GM19193 (cell line): ENCODE results near the gene GSDME.

Experiments
- POLR2A ChIP-seq: IDR thresholded peaks from 4 replicates; pipeline ENCODE4 v1.6.1; 2011; ENCODE audit not compliant: insufficient read depth, insufficient read length; ENCODE audit errors: extremely low read depth

Gene GSDME

DNA sequence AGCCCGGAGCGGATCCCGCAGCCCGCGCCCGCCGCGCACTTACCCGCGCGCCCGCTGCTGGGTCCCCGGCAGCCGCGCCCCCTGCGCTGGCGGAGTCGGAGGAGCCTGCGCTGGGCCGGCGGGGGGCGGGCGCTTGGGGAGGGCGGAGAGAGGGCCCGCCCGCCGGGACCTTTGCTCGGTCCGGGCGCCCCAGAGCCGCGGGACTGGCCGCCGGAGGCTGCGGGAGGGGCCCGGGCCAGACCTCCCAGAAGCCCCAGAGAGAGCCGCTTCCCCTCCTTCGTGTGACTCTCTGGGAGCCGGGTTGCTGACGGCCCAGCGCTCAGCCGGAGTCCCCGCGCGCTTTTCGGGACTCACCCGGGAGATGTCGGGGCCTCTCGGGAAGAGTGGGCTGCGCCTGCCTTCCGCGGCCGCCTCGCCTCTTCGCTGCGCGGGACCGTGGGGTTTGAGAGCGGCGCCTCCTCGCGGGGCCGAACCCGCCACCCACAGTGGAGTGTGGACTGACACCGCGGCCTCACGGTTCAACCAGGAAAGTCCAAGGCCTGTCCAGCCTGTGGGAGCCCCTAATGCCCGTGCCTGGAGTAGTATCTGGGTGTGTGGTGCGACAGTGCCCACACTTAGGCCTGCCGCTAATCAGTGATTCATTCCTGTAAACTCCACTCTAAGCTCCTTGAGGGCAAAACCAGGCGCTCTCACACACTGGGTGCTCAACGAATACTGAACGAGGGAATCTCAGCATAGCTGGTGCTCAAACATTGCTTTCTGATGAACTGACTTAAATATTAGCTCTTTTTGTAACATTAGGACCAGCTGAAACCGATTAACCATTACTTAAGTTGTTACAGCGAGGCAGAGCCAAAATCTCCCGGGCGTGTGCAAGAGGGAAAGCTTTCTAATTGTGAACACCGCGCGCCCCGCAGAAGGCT lies at the start of gene GSDME:
Gene GSDME (minus strand): TSS at position 112 of the 923 bp plus-strand sequence. CDS start 7,690 bp downstream, outside the sequence.
- peak; percentile 68 for TF ChIP-seq POLR2A

DNA sequence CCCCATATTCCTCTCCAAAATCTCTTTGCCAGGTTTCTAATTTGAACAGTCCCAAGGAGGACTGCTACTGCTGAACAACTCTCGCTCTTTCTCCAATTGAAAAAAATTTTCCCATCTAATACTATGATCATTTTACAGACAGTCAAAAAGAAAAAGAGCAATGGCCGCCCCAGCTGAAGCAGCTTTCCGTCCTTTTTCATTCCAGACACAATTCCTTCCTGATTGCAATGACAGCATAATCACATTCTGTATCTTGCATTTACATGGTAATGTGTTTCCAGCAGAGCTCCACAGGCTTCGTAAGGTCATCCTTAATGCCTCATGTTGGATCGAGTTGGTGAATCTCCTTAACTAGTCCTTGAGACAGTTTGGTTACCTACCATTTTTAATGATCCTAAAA lies 45.0 kb upstream of the GSDME start:
- no peak for TF ChIP-seq POLR2A

DNA sequence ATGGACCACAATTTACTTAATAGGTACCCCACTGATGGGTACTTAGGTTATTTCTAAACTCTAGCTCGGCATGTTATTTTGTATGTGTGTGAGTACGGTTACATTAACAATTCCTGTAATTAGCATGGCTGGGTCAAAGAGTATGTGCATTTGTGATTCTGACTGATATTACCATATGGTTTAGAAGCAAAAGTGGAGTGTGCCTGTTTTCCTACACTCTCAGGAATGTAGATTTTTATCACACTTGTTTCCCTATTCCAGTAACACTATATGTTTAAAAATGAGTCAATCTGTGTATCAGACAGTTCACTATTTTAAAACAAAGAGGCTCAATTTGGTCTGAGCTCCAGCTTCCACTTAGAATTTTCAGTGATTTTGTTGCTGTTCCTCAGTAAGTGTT lies 44.6 kb upstream of the GSDME start:
- no peak for TF ChIP-seq POLR2A

- TF ChIP-seq POLR2A: no peak
These were observed 43.4 kb upstream of the GSDME start for GRCh38 chr7:24800667-24801066.

GRCh38 chr7:24800073-24800472 lies 42.8 kb upstream of the GSDME start:
- no peak for TF ChIP-seq POLR2A

DNA sequence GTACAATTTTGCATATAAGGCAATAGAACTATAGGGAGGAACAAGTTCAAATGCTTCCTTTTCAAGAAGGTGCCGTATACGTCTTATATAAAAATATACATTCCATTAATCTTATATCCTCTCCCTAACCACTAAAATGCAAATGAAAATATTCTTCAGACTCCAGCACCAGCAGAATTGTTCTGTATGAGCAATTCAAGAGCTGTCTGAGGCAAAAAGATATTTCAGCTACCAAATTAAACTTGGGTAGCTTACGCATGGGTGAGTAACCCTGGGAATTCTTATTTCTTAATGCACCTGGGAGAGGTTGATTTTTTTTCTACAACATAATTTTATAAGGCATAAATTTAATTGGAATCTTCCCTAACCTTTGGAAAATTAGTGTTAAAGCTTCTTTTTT lies 42.2 kb upstream of the GSDME start:
- TF ChIP-seq POLR2A: no peak

DNA sequence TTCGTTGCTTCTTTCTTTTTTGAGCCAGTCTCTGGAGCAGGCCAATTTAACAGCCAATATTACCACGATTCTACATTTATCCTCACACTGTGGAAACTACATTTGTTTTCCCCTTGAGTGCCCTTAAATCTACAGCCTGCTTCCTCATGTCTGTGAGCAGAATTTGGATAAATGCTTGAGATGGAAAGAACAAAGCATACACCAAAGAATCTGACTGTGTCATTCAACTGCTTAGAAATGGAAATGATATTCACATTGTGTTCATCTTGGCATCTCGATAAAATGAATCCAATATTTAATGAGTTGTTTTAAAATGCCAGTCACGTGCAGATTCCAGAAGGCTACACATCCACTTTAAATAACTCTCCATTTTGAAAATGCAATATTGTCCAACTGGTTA lies 41.0 kb upstream of the GSDME start:
- TF ChIP-seq POLR2A: no peak

- TF ChIP-seq POLR2A: no peak
These were observed 40.0 kb upstream of the GSDME start for GRCh38 chr7:24797270-24797669.

GRCh38 chr7:24795407-24795767 lies 38.1 kb upstream of the GSDME start:
- no peak for TF ChIP-seq POLR2A

DNA sequence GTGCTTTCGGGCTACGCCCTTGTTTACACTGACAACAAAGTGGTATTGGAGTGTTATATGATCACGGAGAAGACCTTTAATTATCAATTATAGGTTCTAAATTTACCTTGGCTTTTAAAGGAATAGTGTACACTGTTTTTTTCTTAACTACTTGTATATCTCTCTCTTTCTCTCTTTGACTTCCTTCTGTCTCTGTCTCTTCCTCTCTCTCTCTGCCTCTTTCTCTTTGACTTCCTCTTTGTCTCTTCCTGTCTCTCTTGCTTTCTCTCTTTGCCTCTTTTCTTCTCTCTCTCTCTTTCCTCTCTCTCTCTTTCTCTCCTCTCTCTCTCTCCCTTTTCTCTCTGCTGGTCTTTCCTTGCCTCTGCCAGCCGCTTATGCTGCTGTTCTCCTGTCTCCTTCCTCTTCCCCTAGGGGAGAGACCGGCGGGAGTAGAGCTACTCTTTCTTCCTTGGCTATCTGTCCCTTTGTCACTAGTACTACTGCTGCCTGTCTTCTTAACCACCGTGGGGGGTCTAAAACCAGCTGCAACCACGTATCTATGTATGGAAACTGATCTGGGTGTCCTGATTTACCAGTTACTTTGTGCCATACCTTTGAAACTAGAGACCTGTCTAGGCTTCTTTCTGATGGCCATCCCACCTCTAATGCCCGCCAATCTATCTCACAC lies 36.9 kb upstream of the GSDME start:
- no peak for TF ChIP-seq POLR2A

DNA sequence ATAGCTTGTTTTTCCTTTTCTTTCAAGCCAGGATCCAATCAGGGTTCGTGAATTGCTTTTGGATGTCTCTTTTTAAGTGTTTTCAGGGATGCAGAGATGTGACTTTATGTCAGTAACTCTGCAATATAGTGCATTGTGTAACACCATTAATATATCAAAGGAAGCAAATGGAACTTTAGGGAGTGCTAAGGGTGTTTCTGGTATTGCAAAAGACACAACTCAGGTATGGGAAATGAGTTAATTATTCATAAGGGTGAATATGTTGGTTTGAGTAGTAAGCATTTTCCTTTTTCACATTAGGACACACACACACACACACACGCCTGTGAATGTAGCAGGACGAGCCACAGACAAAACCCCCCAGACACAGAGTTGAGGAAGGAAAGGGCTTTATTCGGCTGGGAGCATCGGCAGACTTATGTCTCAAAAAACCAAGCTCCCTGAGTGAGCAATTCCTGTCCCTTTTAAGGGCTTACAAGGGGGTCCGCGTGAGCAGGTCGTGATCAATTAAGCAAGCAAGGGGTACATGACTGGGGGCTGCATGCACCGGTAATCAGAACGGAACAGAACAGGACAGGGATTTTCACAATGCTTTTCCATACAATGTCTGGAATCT lies 31.8 kb upstream of the GSDME start:
- no peak for TF ChIP-seq POLR2A

DNA sequence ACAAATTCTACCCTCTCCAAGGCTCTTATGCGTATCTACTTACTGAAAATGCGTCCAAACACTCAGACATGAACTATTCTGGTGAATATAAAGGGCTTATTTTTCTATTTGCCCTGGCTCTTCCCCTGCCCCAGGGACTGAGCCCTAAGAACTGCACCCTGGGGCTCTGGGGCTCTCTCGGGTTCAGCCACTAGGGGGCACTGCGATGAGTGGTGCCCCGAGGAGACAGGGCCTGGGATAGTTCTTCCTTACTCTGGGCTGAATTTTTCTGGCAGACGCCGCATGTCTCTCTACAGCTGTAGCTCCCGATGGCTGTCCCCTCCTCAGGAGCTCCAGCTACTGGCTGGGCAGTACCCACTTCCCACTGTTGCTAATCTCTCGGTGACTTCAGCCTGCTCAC lies 30.8 kb upstream of the GSDME start:
- TF ChIP-seq POLR2A: no peak

DNA sequence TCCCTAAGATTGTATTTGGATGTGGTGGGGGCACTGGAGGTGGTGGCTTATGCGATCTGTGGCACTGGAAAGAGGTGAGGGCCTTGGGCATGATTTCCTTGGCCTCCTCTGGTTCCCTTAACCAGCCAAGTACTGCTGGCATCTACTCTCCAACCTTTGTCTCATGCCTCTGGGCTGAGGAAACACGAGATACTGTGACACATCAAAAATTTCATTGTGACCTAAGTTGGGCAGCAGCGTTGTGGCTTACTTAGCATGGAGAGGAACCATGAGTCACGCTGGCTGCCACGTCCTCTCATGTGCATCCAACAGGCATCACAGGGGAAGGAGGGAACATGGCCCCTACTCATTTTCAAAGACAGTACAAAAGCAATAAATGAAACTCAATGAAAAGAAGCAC lies 29.7 kb upstream of the GSDME start:
- no peak for TF ChIP-seq POLR2A

GRCh38 chr7:24786306-24786705 lies 29.0 kb upstream of the GSDME start:
- no peak for TF ChIP-seq POLR2A

- TF ChIP-seq POLR2A: no peak
These were observed 27.0 kb upstream of the GSDME start for GRCh38 chr7:24784277-24784676.

DNA sequence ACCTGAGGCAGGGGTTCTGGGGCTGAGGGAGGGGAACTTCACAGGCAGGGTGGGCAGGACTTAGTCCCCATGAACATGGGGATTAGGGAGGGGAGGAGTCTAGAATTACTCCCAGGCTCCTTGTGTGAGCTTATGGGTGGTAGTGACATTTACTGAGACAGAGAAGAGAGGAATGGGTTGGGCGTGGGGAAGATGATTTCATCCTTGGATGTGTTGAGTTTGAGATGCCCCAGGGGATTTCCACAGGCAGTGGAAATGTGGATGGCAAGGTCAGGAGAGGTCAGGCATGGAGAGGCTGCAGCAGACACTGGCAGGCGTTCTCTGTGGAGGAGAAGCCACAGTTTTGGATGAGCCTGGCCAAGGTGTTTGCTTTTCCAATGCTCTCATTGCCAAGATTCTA lies 26.4 kb upstream of the GSDME start:
- TF ChIP-seq POLR2A: no peak

GRCh38 chr7:24781106-24781505 lies 23.8 kb upstream of the GSDME start:
- no peak for TF ChIP-seq POLR2A

DNA sequence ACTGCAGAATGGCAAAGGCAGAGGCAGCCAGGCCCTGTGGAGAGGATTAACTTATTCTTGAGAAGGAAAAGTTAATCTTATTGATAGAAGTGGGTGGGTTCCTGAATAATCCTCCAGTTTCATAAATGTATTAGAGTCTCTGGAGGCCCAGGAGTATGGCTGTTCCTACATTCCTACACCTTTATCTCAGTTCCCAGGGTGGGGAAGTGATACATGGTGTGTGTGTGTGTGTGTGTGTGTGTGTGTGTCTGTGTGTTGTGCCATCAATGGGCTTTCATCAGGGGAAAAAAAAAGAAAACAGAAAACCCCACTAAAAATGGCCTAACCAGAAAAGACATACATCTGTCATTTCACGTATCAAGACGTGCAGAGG lies 22.0 kb upstream of the GSDME start:
- TF ChIP-seq POLR2A: no peak
